ENCODE results near the gene MIA.
"Not testable (repeated sequence)": the region's sequence is repeated elsewhere in the genome, so short reads cannot be mapped to it uniquely, and the experiment has no call there.

The MIA gene

DNA sequence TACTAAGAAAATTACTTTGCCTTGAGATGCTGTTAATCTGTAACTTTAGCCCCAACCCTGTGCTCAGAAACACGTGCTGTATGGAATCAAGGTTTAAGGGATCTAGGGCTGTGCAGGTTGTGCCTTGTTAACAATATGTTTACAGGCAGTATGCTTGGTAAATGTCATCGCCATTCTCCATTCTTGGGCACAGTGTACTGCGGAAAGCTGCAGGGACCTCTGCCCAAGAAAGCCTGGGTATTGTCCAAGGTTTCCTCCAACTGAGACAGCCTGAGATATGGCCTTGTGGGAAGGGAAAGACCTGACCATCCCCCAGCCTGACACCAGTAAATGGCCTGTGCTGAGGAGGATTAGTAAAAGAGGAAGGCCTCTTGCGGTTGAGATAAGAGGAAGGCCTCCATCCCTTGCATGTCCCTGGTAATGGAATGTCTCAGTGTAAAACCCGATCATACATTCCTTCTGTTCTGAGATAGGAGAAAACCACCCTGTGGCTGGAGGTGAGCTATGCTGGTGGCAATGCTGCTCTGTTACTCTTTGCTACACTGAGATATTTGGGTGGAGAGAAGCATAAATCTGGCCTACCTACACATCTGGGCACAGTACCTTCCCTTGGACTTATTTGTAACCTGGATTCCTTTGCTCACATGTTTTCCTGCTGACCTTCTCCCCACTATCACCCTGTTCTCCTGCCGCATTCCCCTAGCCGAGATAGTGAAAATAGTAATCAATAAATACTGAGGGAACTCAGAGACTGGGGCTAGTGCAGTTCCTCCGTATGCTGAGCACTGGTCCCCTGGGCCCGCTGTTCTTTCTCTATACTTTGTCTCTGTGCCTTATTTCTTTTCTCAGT lies 47.6 kb downstream of the MIA start:
- DNase-seq (ENCODE audit: low spot score), result peak; percentile 8

DNA sequence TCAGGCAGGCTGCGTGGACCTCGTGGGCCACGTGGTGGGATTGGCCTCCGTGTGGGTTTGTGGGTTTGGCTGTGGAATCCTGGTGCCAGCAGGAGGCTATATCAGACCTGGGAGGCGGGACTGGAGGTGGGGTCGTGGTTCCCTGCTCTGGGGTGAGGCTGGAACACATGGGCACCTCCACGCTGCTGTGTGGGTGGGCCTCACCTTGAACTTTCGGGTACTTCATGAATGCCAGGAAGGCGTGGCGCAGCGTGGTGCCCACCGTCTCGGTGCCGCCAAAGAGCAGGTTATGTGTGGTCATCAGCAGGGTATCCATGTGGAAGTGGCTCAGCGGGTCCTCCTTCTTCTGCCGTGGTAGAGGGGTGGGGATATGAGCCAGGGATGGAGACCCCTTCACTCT lies 49.6 kb downstream of the MIA start:
- DNase-seq (ENCODE audit: low spot score), result not testable (repeated sequence)

DNA sequence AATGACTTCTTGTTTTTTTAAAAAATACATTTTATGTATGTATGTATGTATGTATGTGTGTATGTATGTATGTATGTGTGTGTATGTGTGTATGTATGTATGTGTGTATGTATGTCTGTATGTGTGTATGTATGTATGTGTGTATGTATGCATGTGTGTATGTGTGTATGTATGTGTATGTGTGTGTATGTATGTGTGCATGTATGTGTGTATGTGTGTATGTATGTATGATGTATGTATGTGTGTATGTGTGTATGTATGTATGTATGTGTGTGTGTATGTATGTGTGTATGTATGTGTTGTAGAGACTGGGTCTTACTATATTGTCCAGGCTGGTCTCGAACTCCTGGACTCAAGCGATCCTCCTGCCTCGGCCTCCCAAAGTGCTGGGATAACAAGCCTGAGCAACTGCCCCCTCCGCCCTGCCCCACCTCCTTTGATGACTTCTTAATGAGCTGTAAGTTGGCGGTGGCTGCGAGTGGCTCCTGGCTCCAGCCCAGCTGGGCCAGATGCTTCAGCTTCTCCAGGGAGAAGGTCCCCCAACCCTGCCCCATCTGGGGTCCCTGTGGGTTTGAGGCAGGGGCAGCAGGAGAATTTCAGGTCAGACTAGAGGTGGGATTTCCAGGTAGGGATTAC lies 50.3 kb downstream of the MIA start:
- DNase-seq (ENCODE audit: low spot score), result not testable (repeated sequence)

DNA sequence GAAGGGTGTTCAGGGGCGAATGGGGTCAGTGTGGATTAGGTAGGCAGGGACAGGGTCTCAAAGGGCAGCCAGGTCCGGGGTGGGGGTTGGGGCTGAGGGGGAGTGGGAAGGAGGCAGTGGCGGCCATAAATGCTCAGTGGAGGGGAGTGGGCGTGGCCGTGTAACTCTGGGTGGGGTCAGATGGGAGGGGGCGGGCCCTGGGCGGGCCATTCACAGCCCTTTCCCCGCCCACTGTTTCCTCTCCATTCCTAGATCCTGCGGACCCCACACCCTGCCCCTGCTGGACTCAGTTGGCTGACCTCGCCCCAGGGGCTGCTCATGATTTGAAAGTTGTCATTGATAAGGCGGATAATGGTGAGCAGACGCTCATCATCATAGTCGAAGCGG lies 51.0 kb downstream of the MIA start:
- not testable (repeated sequence) for DNase-seq (ENCODE audit: low spot score)

DNA sequence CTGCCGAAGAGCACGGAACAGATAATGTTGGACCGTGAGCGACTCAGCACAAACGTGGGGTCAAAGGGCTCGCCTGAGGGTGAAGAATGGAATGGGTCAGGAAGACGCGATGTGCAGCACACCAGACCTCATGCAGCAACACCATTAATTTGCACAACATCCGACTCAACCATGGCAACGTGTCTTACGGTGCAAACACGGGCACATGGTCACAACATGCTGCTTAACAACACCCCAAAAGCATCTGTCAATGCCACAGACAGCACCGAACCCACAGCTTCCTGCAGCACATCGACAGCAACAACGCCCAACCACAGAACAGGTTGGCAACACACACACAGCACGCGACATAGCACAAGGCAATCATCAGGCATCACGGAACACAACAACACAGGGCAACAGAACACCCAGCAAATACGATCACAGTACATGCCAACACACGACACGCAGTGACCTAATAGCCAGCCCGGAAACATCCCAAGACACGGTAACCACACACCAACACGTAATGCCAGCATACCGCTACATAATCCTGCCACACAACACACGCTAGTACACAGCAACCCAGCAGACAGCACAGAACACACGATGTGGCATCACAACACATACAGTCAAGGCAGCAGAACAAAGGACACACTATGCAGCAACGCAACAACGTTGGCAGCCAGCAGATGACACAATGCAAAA lies 51.5 kb downstream of the MIA start:
- DNase-seq (ENCODE audit: low spot score), result not testable (repeated sequence)

Data from hematopoietic multipotent progenitor cell treated with erythropoietin and hydrocortisone succinate and interleukin-3 and kit ligand, for 17 days (in vitro differentiated cells).